ENCODE data around the gene GALC.

DNA sequence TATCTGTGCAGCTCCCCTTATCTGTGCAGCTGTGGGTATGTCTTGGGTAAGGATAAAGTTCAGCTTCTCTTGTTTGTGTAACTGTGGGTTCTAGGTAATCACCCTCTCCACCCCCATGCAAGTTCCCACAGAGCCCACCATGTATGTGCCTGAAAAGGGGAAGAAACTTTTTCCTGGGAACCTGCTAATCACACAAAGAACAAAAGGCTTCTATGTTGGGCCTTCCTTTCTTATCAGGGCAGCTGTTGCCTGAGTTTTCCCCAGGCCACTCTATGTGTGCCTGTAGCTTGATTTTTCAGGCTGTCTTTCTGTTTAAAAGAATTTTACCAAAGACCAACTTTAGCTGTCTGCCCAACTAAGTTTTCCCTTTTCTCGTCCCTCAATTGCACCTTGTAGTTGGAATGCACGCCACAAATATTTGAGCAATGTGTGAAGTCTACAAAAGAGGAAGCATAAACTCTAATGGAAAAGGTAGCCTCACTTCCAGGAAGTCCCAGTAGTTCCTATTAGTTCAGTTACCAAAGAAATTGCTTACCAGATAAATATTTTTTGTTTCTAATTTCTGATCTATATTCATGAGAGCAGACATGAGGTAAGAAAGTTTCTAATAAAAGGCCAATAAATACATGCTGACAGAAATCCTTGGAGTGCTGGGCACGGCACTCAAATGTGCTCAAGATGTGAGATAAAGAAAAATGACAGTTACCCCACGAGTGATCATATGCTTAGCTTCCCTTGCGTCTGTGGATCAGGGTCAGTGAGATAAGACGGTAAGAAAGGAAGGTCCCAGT, 2.7 kb upstream of the GALC start:
- TF ChIP-seq CTCF (conservative IDR thresholded peaks at IDR 0.05) (no peak), ZFX (IDR thresholded peaks at IDR 0.05) (no peak)
